Fibroblast of lung (primary cell): ENCODE measurements around the gene SNX8.

Experiments used
- EZH2 ChIP-seq: IDR thresholded peaks from 2 replicates; pipeline ENCODE4 v1.5.1; 2012; ENCODE audit warnings: low read length, control low read depth, mild to moderate bottlenecking; ENCODE audit errors: missing control alignments
- TF ChIP-seq, protein P1 (sequence below), 2 donors: IDR thresholded peaks in 1 of 2; conservative IDR thresholded peaks in 1 of 2; 1 replicate in 1 of 2; 2 replicates in 1 of 2; pipeline ENCODE4 v1.5.1; 2011 to 2012; ENCODE audit warnings: low read length in 2 of 2, control low read depth in 1 of 2, inconsistent platforms in 1 of 2, low read depth in 1 of 2, mild to moderate bottlenecking in 1 of 2

DNA sequence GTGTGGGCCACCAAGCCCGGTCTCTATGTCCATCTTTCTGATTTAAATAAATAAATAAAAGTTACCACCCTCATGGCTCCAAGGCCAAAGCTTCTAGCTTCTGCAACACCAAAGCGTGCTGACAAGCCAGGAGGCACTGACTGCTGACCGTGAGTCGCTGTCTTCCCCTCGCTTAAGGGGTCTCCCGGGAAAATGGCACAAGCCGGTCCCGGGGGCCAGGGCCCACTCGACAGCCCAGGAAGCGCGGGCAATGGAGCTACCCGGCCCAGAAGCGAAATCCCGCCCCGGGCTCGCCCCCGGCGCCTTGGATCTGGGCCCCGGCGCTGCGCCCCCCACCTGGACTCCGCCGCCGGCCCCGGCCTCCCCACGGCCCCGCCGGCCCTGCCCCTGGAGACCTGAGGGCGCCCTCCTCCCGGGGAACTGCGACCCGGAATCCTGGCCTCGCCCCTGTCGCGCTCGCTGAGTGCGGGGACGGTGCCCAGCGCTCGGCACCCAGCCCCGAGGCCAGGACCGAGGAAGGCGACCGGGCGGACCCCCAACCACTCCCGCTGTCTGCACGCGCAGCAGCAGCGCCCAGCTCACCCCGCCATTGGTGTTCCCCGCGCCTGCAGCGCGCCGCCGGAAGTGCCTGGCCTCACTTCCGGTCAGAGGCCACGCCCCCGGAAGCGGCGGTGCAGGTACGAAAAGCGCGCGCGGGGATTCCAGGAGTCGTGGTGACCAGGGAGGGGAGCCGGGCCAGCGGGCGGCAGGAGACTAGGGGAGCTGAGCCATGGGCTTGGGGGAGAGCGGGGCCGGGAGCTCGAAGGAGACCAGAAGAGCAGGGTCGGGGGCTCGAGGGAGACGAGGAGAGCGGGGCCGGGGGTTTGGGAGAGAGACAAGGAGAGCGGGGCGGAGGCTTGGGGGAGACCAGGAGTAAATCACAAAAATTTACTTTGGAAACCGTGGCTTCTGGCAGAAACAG, 72.4 kb downstream of the SNX8 start, which contains the start of the genes MRM2 and NUDT1:
- TF ChIP-seq, protein P1, sequence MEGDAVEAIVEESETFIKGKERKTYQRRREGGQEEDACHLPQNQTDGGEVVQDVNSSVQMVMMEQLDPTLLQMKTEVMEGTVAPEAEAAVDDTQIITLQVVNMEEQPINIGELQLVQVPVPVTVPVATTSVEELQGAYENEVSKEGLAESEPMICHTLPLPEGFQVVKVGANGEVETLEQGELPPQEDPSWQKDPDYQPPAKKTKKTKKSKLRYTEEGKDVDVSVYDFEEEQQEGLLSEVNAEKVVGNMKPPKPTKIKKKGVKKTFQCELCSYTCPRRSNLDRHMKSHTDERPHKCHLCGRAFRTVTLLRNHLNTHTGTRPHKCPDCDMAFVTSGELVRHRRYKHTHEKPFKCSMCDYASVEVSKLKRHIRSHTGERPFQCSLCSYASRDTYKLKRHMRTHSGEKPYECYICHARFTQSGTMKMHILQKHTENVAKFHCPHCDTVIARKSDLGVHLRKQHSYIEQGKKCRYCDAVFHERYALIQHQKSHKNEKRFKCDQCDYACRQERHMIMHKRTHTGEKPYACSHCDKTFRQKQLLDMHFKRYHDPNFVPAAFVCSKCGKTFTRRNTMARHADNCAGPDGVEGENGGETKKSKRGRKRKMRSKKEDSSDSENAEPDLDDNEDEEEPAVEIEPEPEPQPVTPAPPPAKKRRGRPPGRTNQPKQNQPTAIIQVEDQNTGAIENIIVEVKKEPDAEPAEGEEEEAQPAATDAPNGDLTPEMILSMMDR (conservative IDR thresholded peaks at IDR 0.05 in 1 of 2, IDR thresholded peaks at IDR 0.05 in 1 of 2; ENCODE audit: low read depth in 1 of 2, low read length in 2 of 2) = no peak
- no peak for TF ChIP-seq EZH2
